Activated naive CD4-positive, alpha-beta T cell treated with anti-CD3 and anti-CD28 coated beads, Interleukin-2, amount 50 U/mL, for 24 hours (primary cell): ENCODE results near the gene SIGLEC6.

Source experiments
- H3K27ac Mint-ChIP-seq: one replicate; pipeline ENCODE4 v1.8.0; 2021; ENCODE audit warnings: mild to moderate bottlenecking, mixed read lengths
- H3K27me3 Mint-ChIP-seq: one replicate; pipeline ENCODE4 v1.8.0; 2021; ENCODE audit warnings: mixed read lengths
- H3K36me3 Mint-ChIP-seq: one replicate; pipeline ENCODE4 v1.8.0; 2021; ENCODE audit warnings: mixed read lengths
- H3K4me1 Mint-ChIP-seq: one replicate; pipeline ENCODE4 v1.8.0; 2021; ENCODE audit warnings: mixed read lengths
- H3K4me3 Mint-ChIP-seq: one replicate; pipeline ENCODE4 v1.8.0; 2021; ENCODE audit warnings: mild to moderate bottlenecking, mixed read lengths
- H3K9me3 Mint-ChIP-seq: one replicate; pipeline ENCODE4 v1.8.0; 2021; ENCODE audit warnings: mixed read lengths

The SIGLEC6 gene

GRCh38 chr19:51535535-51535934 is 4.1 kb upstream of the SIGLEC6 start:
- Mint-ChIP-seq H3K4me3 (no peak overlapping the region), H3K4me1 (no peaks in the 10 kb centered on the region), H3K27ac (no peak overlapping the region), H3K9me3 (peaks cover 21% of the 10 kb centered on the region), H3K36me3 (no peaks in the 10 kb centered on the region), H3K27me3 (peaks cover 50% of the 10 kb centered on the region)

DNA sequence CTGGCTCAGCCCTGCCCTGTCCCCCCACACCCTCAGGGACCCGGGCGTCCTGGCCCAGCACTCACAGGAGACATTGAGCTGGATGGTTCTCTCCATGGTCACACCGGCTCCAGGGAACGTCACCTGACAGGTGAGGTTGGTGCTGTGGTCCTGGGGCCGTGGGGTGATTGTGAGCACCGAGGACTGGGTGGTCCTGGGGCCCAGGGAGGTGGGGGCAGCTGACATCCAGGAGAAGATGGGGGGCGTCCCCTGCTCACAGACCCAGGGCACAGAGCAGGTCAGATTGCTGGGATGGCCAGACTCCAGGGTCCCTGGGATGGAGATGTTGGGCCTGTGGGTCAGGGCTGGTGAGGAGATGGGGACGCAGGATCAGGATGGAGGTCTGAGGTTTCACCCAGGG is 854 bp downstream of the SIGLEC6 start:
- no peaks in the 10 kb centered on the region for H3K36me3 Mint-ChIP-seq
- H3K4me3 Mint-ChIP-seq: no peak overlapping the region
- H3K27me3 Mint-ChIP-seq: peaks cover 43% of the 10 kb centered on the region
- peaks cover 10% of the 10 kb centered on the region for H3K9me3 Mint-ChIP-seq
- H3K27ac Mint-ChIP-seq: no peak overlapping the region
- H3K4me1 Mint-ChIP-seq: no peaks in the 10 kb centered on the region

- Mint-ChIP-seq H3K27me3 (peaks cover 40% of the 10 kb centered on the region), H3K4me3 (no peak overlapping the region), H3K27ac (no peak overlapping the region), H3K9me3 (no peaks in the 10 kb centered on the region), H3K4me1 (no peaks in the 10 kb centered on the region), H3K36me3 (no peaks in the 10 kb centered on the region)
Measured at GRCh38 chr19:51529301-51529700, 2.2 kb downstream of the SIGLEC6 start.

DNA sequence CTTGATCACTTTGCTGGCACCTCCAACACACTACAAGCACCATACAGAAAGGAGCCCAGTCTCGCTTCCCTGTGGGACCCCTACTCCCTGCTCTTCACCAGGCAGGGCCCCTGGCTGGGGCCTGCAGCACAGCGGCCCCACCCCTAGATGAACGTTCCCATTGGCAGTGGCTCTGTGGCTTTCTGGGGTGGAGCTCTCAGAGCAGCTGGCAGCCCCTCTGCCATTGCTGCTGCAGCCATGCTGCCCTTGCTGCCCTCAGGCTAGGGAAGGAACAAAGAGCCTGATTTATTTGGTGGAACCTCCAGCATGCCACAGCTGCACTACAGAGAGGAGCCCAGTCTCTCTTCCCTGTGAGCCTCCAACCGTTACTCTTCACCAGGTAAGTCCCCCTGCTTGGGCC is 5.8 kb downstream of the SIGLEC6 start:
- H3K4me1 Mint-ChIP-seq: no peaks in the 10 kb centered on the region
- no peak overlapping the region for H3K27ac Mint-ChIP-seq
- H3K27me3 Mint-ChIP-seq: peaks cover 30% of the 10 kb centered on the region
- H3K4me3 Mint-ChIP-seq: no peak overlapping the region
- H3K9me3 Mint-ChIP-seq: no peaks in the 10 kb centered on the region
- no peaks in the 10 kb centered on the region for H3K36me3 Mint-ChIP-seq

- Mint-ChIP-seq H3K4me3 (no peak overlapping the region), H3K27ac (no peak overlapping the region), H3K4me1 (no peaks in the 10 kb centered on the region), H3K9me3 (no peaks in the 10 kb centered on the region), H3K27me3 (peaks cover 26% of the 10 kb centered on the region), H3K36me3 (no peaks in the 10 kb centered on the region)
Measured at GRCh38 chr19:51524666-51525264, 6.7 kb downstream of the SIGLEC6 start.

DNA sequence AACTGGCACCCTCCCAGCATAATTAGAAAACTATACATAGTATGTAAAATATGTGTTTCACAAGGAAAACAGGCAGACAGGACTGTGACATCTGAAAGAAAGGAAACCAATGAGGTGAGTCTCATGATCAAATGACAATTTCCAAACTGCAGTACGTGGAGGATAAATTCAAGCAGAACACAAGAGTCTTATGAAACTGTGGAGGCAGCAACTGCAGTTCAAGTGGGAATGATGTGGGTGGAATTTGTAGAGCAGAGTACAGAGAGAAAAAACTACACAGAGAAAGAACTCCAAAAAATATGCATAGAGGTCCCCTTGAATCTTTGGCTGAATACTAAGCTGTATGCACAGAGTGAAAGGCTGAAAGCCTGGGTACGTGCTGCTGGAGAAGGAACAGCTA is 9.7 kb downstream of the SIGLEC6 start:
- H3K4me3 Mint-ChIP-seq: no peak overlapping the region

DNA sequence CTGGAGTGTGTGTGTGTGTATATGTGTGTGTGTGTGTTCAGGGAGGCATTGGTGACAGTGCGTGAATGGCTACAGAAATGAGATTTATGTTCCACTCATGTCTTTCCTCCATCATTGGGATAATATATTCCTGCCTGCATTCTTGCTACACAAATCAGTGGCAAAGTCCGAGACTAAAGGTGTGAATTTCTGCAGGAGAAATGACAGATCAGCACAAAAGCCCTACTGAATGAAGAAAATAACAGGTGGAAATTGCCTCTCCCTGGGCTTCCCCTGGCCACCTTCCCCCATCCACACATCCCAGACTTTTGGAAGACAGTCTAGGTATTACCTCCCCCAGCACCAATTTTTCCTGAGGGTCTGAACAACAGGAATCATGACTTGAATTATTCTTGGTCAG is 10.1 kb downstream of the SIGLEC6 start:
- Mint-ChIP-seq H3K36me3 (no peaks in the 10 kb centered on the region), H3K27me3 (peaks cover 24% of the 10 kb centered on the region), H3K9me3 (no peaks in the 10 kb centered on the region), H3K4me3 (no peak overlapping the region), H3K4me1 (no peaks in the 10 kb centered on the region), H3K27ac (no peak overlapping the region)

More for the DNA sequence above, 9.7 kb downstream of the SIGLEC6 start:
- H3K4me1 Mint-ChIP-seq: no peaks in the 10 kb centered on the region
- no peaks in the 10 kb centered on the region for H3K9me3 Mint-ChIP-seq
- H3K36me3 Mint-ChIP-seq: no peaks in the 10 kb centered on the region
- H3K27me3 Mint-ChIP-seq: peaks cover 24% of the 10 kb centered on the region
- no peak overlapping the region for H3K27ac Mint-ChIP-seq

GRCh38 chr19:51520728-51521127 is 10.7 kb downstream of the SIGLEC6 start:
- H3K27ac Mint-ChIP-seq: no peak overlapping the region

DNA sequence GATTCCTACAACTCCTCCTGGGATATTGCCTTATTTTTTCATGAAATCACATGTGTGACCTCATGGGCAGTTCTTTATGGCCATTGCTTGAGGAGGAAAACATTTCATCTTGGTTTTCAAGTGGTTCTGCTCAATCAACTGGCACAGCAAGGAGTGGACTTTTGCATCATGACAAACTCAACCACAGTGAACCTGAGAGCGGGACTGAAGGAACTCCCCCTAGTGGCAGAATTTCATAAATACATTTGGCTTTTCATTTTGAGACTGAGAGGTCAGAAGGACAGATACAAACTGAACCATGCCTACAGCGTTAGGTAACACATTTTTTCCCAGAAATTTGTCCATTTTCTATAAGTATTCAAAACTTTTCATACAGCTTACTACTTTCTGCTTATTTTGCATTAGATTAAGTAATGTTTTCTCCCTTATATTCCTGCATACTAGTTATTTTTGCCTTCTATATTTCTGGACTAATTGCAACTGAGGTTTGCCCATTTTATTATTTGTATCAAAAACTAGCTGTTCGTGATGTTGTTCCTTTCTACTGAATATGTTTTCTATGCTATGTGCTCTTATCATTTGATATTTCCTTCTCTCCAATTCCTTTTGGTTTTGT is 16.5 kb downstream of the SIGLEC6 start:
- Mint-ChIP-seq H3K4me3 (no peak overlapping the region), H3K9me3 (no peaks in the 10 kb centered on the region), H3K4me1 (no peaks in the 10 kb centered on the region), H3K36me3 (no peaks in the 10 kb centered on the region), H3K27ac (no peak overlapping the region), H3K27me3 (peaks cover 16% of the 10 kb centered on the region)

More at GRCh38 chr19:51520728-51521127, 10.7 kb downstream of the SIGLEC6 start:
- H3K36me3 Mint-ChIP-seq: no peaks in the 10 kb centered on the region
- H3K4me1 Mint-ChIP-seq: no peaks in the 10 kb centered on the region
- no peaks in the 10 kb centered on the region for H3K9me3 Mint-ChIP-seq
- H3K4me3 Mint-ChIP-seq: no peak overlapping the region
- H3K27me3 Mint-ChIP-seq: peaks cover 24% of the 10 kb centered on the region

DNA sequence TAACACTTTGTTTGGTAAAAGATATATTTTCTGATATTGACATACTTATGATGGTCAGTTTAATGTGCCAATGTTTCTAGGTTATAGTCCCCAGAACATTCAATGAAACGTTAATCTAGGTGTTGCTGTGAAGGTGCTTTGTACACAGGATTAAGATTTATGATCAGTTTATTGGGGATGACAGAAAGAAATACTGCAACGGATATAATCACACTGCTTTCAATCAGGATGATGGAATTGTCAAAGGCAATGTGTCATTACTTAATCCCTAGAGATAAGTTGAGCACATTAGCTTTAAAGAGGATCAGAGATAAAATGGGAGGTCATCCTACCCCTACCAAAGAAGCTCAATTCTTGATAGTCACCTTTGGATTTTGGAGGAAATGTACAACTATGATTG is 17.5 kb downstream of the SIGLEC6 start:
- Mint-ChIP-seq H3K4me3 (no peak overlapping the region), H3K4me1 (no peaks in the 10 kb centered on the region), H3K36me3 (no peaks in the 10 kb centered on the region)

DNA sequence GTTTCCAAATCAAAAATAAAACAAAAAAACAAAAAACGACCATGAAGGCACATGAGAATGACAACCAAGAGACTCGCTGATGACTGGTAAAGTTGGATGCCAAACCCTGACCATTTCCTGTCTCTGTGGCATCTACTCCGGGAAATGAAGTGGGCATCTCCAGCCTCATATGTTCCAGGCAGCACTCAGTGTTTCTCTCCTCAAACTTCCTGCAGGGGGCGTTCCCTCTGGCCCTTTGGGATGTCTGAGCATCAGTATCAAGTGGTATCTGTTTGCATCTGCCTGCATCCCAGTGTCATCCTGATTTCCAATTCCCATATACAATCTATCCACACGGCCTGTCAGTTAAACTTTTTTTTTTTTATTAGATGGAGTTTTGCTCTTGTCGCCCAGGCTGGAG is 20.1 kb downstream of the SIGLEC6 start:
- Mint-ChIP-seq H3K4me3 (no peak overlapping the region), H3K27me3 (peaks cover 6% of the 10 kb centered on the region), H3K9me3 (no peaks in the 10 kb centered on the region), H3K27ac (no peak overlapping the region), H3K4me1 (no peaks in the 10 kb centered on the region), H3K36me3 (no peaks in the 10 kb centered on the region)

More for the DNA sequence above, 17.5 kb downstream of the SIGLEC6 start:
- Mint-ChIP-seq H3K9me3 (no peaks in the 10 kb centered on the region), H3K27me3 (peaks cover 16% of the 10 kb centered on the region), H3K27ac (no peak overlapping the region)

DNA sequence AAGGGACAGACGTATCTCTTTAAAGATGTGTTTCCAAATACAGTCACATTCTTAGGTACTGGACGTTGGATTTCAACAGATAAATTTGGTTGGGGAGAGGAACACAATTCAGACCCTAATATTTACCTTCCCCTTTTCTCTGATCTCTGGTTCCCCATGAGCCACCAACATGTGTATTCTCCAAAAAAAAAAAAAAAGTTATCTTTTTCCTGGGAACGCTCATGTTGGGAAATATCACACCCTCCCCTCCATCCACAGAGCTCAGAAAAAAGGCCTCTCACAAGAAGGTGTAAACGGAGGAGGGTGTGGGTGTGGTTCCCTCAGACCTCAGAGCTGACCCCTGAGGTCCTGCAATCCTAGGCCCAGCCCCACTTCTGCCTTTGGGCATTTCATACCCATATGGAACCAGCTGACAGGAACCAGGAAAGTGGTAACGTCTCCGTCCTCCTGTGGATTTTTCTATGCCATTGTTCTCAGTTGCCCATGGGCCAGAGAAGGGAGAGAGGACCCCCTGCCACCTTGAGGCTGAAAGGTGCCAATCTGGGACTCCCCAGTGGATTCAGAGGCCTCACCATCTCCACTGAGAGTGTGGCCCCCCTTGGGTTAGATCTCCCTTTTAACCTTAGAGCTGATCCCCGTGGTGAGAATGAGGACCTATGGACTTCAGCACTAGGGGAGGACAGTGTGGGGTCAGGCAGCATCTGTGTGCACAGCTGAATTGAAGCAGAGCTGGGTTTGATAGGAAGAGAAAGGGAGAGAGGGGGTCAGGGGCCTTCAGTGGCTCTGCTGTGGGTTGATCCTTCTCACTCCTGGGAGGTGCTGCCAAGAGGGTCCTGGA is 21.4 kb downstream of the SIGLEC6 start:
- no peak overlapping the region for H3K27ac Mint-ChIP-seq

DNA sequence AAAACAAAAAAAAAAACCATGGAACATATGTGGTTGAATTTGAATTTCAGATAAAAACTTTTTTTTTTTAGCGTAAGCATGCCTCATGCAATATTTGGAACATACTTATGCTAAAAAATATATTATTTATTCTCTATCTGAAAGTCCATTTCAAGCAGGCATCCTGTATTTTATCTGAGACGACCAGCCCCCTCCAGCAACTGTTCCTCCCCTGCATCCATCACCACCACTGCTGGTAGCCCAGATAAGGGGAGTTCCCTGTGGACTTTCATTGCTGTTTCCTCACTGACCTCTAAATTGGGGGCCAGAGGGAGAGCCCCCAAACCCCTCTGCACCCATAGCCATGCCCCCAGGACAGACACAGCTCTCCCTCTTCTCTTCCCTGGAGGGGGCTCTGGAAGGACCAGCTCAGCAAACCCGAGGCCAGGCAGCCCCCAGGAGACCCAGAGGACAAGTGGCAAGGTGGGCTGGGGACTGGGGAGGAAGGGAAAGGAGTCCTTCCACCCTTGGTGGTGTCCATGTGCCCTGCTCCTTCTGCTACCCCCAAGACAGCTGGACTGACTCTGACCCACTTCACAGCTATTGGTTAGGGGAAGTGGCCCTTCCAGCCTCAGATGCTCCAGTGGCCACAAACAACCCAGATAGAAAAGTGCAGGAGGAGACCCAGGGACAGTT is 23.3 kb downstream of the SIGLEC6 start:
- Mint-ChIP-seq H3K4me3 (no peak overlapping the region), H3K9me3 (peaks cover 7% of the 10 kb centered on the region), H3K27ac (no peak overlapping the region), H3K27me3 (peaks cover 5% of the 10 kb centered on the region), H3K4me1 (no peaks in the 10 kb centered on the region), H3K36me3 (peaks cover 2% of the 10 kb centered on the region)

More for the DNA sequence above, 21.4 kb downstream of the SIGLEC6 start:
- H3K9me3 Mint-ChIP-seq: no peaks in the 10 kb centered on the region
- H3K4me3 Mint-ChIP-seq: no peak overlapping the region
- peaks cover 6% of the 10 kb centered on the region for H3K27me3 Mint-ChIP-seq
- H3K4me1 Mint-ChIP-seq: no peaks in the 10 kb centered on the region
- H3K36me3 Mint-ChIP-seq: no peaks in the 10 kb centered on the region

DNA sequence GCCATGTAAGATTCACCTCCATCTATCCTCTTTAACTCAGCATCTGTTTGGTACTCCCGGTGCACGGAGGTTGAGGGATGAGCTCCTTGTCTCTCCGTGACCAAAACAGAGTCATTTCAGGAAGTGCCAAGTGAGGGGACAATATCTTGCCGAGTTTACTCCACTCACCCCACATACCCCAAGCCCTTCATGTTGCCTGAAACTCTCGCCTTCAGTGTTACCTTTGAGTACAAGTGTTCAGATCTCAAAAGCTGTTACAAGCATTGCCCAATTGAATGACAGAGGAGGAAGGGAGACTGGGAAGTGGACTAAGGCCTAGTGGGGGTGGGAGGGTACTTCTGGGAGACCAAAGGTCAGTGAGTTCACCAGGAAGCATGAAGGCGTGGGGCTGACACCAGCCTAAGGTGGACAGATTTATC is 23.8 kb downstream of the SIGLEC6 start:
- H3K27ac Mint-ChIP-seq: no peak overlapping the region
- H3K9me3 Mint-ChIP-seq: peaks cover 7% of the 10 kb centered on the region
- peaks cover 2% of the 10 kb centered on the region for H3K27me3 Mint-ChIP-seq
- no peaks in the 10 kb centered on the region for H3K4me1 Mint-ChIP-seq
- no peak overlapping the region for H3K4me3 Mint-ChIP-seq
- H3K36me3 Mint-ChIP-seq: peaks cover 2% of the 10 kb centered on the region

DNA sequence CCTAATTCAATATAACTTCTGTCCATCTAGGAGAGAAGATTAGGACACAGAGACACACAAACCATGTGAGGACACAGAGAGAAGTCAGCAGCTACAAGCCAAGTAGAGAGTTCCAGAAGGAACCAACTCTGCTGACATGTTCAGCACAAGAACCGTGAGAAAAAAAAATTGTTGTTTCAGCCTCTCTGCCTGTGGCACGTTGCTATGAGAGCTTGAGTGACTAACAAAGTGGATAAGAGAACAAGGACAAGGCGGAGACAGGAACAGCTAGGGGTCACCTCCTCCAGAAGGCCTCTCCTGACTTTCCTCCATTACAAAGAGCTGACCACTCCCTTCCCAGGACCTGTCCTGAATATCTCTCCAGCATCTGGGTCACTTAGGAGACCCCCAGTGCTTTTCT is 24.3 kb downstream of the SIGLEC6 start:
- H3K36me3 Mint-ChIP-seq: peaks cover 2% of the 10 kb centered on the region

More for the DNA sequence above, 24.3 kb downstream of the SIGLEC6 start:
- Mint-ChIP-seq H3K27me3 (peaks cover 2% of the 10 kb centered on the region), H3K4me3 (no peak overlapping the region), H3K4me1 (no peaks in the 10 kb centered on the region), H3K9me3 (peaks cover 7% of the 10 kb centered on the region), H3K27ac (no peak overlapping the region)
